Measurements from ENCODE around the gene TAGLN. TPM values are rescaled to one million over a fixed set of nuclear protein-coding genes. Genes with fewer than 3 reads are reported as not detected.
"Not testable (repeated sequence)": the region's sequence is repeated elsewhere in the genome, so short reads cannot be mapped to it uniquely, and the experiment has no call there.

The TAGLN gene
- total RNA-seq, 1 donor: 1.3 TPM

DNA sequence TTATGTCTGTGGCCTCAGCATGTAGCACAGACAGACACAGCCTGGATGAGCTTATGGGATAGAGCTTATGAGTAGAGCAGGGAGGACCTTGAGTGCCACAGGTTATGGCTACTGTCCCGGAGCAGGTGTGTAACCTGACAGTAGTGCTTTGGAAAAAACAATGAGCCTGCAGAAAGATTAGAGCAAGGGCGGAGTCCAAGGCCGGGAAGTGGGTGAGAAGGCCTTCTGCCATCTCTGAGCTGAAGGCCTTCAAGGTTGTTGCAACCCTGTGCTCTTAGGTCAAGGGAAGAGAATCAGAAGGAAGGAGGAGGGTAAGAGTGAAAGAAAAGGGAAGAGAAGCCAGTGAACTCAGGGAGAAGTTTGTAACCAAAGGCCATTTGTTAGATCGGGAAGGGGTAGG is 3.9 kb upstream of the TAGLN start:
- DNase-seq (ENCODE audit: low read depth in 2 of 3, low spot score in 2 of 3): no peak

DNA sequence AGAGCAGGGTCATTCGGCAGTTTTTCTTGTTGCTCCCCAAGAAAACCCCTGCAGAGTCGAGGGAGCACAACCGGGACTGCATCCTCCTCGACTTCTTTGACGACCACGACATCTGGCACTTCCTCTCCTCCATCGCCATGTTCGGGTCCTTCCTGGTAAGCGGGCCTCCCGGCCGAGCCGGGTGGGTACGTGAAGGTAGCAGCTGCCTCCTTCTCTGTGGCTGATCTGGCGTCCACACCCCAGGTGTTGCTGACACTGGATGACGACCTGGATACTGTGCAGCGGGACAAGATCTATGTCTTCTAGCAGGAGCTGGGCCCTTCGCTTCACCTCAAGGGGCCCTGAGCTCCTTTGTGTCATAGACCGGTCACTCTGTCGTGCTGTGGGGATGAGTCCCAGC is 3.4 kb upstream of the TAGLN start:
- DNase-seq (ENCODE audit: low read depth in 2 of 3, low spot score in 2 of 3): no peak

DNA sequence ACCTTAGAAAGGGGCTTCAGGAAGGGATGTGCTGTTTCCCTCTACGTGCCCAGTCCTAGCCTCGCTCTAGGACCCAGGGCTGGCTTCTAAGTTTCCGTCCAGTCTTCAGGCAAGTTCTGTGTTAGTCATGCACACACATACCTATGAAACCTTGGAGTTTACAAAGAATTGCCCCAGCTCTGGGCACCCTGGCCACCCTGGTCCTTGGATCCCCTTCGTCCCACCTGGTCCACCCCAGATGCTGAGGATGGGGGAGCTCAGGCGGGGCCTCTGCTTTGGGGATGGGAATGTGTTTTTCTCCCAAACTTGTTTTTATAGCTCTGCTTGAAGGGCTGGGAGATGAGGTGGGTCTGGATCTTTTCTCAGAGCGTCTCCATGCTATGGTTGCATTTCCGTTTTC is 2.2 kb upstream of the TAGLN start:
- DNase-seq (ENCODE audit: low read depth in 2 of 3, low spot score in 2 of 3): no peak

DNA sequence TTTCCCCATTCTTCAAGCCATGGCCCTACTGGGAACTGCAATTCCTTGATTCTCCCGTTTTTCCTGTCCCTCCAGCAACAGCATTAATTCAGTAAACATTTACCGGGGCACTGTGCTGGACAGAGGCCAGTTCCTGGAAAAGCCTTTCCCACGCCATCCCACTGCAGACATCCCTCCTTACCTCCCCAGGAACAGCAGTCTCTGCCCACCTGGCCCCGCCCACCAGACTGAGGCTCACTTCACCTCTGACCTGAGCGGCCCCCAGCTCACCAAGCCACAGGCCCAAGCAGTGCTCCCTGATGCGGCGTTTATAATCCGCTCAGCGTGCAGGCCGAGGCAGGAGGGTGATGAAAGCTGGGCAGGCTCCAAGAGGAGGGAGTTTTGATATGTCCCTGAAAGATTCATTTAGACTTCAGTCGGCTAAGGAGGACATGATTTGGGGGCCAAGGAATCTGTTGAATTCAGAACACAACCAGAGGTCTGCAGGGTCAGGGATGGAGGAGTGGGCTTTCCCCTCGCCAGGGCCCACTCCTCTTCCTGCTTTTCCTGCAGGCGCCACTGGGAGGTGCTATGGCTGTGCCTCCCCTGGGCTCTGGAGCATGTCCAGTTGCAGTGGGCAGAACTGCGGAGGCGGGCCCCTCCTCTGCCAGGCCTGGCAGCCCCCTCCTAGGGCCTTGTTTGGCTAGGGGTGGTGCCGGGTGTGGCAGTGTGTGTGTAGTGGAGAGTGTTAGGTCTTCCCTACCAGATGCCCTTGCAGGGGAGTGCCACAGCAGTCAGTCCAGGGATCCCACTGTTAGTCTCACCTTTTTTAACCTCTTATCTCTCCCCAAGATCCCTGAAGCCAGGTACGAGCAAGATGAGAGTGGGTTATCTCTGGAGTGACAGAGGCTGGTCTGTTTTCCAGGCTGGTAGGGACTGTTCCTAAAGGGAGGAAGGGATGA is 1.4 kb upstream of the TAGLN start:
- no peak for DNase-seq (ENCODE audit: low read depth in 2 of 3, low spot score in 2 of 3)

DNA sequence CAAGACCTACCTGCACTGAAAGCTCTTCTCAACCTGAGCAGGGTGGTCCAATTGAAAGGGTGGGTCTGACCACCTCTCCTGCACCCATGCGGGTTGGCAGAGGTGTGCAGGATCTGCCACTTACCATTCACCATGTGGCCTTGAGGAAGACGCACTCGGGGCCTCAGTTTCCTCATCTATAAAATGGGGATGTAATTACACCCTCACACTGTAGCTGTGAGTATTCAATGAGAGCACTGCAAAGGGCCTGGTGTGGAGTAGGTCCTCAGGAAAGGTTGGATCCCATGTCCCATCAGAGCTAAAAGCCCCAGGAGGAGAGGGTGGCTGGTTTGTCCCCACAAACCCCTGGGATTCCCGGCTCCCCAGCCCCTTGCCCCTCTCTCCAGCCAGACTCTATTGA is 557 bp upstream of the TAGLN start:
- no peak for DNase-seq (ENCODE audit: low read depth in 2 of 3, low spot score in 2 of 3)

DNA sequence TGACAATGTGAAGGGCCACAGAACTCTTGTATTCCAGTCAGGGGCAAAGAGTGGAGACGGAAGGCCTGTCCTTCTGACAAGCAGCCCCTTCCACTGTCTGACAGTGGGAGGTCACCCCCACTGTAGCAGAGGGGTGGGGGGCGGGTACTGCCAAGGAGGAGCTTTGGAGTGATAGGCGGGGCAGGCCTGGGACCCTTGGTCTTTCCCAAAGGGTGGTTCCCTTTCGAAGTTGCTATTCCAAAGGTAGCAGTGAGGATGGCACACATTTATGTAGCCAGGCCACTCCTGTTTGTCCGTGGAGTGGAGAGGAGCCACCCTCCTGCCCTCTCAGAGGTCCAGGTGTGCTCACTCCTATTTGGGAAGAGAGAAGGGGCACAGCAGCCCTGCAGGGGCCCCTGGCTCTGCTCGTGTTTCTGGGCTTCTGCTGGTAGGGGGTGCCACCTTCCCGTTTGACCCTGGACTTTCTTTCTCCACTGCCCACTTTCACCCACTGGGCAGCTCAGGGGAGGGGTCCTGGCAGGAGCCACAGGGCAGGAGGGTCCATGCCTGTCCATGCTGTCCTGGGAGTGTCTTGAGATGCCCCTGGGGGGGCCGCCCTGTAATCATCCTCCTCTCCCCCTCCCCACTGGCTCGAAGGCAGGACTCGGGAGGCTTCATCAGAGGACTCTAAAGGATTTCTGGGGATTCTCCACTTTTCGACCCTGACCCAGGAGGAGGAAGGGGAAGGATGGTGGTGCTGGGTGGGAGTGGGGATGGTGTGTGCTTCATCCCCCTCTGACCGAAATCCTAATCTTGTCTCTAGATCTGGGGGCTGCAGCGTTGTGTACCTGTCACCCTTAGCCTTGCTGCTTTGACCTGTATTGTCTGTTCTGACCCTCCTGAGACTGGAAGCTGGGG is 994 bp downstream of the TAGLN start:
- DNase-seq (ENCODE audit: low read depth in 2 of 3, low spot score in 2 of 3): no peak

DNA sequence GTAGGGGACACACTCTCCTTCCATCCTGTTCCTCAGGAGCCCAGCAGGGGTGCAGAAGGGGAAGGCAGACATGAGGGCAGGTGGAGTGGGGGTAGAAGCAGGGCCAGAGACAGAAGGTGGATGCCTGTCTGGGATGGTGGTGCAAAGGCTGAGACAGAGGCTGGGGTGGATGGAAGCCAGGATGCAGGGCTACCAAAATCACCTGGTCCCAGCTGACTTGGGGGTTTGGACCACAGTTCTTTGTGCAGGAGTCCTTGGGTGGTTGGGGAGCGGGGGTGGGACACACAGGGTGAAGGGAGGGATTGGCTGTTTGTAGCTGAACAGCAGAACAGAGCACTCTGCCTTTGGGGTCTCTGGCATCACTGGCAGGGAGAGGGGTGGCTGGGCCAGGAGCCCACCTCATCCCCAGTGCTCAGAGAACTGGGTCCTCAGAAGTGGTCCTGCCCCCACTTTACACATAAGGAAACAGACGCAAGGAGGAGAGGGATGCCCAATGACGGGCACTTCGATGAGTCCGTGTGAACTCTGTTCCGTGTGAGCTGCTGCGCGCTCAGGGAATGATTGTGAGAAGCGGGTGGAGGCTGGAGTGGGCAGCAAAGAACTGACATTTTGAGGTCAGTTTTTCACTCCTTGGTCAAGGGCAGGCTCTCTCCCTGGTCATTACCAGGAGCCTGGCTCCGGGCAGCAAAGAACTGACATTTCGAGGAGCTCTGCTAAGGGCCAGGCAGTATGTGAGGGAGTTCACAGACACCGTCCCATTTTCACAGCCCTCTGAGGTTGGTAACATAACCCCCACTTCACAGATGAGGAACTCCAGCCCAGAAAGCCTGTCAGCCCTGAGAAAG is 1.9 kb downstream of the TAGLN start:
- DNase-seq (ENCODE audit: low read depth in 2 of 3, low spot score in 2 of 3): no peak

DNA sequence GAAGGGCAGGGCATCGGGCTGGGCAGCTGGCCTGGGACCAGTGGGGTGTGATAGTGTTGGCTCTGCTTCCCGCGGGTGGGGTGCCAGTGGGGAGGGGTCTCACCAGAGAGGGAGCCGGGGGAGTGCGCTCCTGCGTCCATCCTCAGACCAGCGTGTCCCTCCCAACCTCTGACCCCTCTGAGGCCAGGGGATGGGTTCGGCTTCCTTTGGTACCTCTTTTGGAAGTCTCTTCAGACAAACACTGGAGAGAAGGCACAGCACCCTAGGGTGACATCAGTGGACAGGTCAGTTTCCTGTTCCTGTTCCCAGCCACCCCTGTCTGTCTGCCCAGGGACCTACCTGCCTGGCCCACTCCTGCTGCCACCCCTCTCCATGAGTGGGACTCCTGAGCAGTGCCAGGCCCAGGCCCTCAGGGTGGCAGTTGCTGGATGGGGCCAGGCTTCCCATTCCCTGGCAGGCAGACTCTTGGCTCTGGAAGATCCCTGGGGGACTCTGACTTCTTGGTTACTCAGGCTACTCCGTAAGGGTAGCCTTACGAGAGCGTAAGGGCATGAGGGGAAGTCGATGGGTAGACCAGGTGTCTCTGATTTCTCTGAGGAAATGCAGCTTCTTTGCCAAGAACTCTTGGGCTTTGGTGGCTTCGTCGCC is 2.6 kb downstream of the TAGLN start:
- DNase-seq (ENCODE audit: low read depth in 2 of 3, low spot score in 2 of 3): no peak

DNA sequence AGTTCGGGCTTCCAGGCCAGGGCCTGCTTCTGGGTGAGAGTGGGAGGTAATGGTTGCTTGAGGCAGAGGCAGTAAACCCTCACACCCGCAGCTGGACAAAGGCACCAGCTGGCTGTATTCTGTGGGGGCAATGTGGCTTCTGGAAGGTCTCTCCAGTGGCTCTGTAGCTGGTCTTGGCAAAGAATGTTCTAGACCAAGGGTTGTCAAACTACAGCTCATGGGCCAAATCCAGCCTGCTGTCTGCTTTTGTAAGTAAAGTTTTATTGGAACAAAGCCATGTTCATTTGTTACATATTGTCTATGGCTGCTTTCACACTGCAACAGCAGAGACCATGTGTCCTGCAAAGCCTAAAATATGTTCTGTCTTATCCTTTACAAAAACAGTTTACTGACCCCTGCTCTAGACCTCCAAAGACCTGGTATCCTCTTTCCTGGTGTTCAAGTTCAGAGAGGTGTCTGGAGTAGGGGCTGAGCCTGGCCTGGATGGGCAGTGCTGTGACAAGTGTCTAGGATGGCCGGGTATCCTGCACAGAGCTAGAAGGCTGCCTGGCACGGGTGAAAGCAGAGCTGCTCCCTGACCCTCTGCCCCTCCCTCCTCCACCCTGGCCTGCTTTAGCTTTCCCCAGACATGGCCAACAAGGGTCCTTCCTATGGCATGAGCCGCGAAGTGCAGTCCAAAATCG is 3.4 kb downstream of the TAGLN start:
- no peak for DNase-seq (ENCODE audit: low read depth in 2 of 3, low spot score in 2 of 3)

DNA sequence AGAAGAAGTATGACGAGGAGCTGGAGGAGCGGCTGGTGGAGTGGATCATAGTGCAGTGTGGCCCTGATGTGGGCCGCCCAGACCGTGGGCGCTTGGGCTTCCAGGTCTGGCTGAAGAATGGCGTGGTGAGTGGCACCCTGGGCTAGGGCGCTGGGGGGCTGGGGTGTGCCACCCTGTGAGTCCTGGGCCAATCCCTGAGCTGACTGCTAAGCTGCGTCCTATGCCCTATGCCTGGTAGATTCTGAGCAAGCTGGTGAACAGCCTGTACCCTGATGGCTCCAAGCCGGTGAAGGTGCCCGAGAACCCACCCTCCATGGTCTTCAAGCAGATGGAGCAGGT is 3.9 kb downstream of the TAGLN start:
- DNase-seq (ENCODE audit: low read depth in 2 of 3, low spot score in 2 of 3): no peak

DNA sequence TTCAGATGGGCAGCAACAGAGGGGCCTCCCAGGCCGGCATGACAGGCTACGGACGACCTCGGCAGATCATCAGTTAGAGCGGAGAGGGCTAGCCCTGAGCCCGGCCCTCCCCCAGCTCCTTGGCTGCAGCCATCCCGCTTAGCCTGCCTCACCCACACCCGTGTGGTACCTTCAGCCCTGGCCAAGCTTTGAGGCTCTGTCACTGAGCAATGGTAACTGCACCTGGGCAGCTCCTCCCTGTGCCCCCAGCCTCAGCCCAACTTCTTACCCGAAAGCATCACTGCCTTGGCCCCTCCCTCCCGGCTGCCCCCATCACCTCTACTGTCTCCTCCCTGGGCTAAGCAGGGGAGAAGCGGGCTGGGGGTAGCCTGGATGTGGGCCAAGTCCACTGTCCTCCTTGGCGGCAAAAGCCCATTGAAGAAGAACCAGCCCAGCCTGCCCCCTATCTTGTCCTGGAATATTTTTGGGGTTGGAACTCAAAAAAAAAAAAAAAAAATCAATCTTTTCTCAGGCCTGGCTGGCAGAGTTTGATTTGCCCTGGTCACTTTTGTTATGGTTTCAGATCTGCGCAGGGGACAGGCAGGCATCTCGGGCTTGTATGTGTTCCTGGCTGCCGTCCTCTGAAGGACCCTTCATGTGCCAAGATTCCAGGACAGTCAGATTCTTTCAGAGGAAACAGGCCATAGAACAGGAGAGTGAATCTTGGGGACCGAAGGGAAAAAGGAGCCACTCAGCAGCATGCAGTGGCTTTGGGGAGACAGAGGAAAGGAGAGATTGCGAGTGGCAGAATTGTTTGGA is 5.3 kb downstream of the TAGLN start:
- no peak for DNase-seq (ENCODE audit: low read depth in 2 of 3, low spot score in 2 of 3)

DNA sequence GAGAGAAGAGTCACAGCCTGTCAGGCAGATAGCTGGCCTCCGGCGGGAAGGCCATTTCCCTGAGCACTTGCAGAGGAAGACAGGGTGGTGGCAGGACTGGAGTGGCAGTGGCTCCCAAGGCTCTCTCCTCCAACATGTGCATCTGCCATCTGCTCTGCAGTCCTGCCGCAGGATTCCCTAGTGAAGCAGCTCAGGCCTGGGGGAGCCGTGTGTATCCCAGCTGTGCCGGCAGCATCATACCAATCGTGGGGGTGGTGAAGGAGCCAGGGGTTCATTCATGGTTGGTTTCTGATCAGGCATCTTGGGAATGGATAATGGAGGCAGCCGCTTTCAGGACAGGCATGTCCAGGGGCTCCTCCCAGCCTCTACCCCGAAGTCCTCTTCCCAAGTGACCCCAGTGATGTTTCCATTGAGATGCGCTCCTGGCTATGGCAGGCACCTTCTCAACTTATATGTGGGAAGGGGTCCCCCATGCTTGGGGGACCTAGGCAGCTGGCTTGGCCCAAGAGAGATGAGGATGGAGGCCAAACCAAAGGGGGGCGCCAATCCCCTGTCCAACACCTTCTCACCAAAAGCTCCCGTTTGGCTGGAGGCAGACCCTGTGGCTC is 6.1 kb downstream of the TAGLN start:
- no peak for DNase-seq (ENCODE audit: low read depth in 2 of 3, low spot score in 2 of 3)

DNA sequence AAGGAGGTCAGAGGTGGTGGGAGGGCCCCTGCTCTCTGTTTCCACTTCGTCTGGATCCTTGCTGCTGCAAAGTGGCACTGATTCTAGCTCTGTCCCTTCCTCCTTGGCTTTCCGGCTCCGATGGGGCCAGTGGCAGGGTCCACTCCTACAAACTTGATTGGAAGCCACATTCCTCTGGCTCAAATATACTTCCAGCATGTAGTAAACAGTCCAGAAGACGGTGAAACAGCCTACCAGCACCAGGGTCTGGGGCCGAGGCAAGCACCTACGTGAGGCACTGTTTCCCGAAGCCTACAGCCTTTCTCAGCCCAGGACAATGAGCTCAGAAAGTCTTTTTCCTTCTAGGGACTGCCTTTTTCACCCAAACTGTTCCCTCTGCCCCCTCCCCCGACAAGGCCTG is 6.9 kb downstream of the TAGLN start:
- not testable (repeated sequence) for DNase-seq (ENCODE audit: low read depth in 2 of 3, low spot score in 2 of 3)

DNA sequence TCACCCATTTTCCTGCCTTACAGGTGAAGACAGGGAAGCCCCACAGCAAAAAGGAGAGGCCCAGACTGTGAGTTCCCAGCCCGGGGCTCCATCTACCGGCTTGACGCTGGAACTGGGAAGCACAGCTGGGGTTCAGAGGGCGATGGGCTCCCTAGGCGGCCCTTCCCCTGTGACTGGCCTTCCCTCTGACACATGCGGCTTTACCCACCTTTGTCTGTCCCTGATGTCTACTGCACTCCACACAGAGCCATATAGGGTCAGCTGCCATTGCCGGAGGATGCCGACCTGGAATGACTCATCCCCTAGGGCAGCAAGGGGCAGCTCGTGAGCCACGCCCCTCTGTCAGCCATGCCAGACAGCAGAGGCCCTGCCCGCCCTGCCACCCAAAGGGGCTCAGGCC is 7.7 kb downstream of the TAGLN start:
- DNase-seq (ENCODE audit: low read depth in 2 of 3, low spot score in 2 of 3): not testable (repeated sequence)

DNA sequence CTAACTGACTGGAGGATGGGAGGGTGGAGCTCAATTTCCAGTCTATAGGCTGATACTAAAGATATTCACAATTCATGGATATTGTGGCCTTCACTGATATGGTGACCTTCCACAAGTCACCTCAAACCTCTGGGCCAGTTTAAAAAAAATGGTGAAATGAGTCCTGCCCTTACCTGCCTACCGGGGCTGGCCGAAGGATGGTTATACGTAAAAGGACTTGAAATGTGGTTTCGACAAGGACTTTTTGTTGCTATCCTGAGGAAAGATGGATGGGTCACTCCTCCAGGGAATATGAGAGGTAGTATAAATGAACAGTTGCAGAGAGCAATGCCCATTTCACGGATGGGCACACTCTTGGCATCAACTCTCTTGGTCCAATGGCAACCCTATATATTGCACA is 8.3 kb downstream of the TAGLN start:
- DNase-seq (ENCODE audit: low read depth in 2 of 3, low spot score in 2 of 3): not testable (repeated sequence)

DNA sequence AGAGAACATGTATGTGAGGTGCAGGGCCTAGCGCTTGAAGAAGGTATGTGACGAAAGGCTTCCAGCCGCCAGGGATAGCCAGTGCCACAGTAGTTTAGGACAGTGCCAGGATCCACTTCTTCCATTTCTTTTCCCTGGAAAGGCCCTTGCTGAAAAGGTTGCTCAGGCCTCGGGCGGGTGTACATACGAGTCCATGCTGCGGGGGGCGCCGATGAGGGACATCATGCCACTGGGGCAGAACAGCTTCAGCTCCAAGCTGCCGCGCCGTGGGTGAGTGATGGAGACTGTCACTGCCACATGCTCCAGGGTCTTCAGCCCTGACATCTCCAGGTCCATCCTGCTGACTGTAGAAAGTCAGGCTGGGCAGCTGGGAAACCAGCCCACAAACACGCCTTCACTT is 9.5 kb downstream of the TAGLN start:
- DNase-seq (ENCODE audit: low read depth in 2 of 3, low spot score in 2 of 3): not testable (repeated sequence)

DNA sequence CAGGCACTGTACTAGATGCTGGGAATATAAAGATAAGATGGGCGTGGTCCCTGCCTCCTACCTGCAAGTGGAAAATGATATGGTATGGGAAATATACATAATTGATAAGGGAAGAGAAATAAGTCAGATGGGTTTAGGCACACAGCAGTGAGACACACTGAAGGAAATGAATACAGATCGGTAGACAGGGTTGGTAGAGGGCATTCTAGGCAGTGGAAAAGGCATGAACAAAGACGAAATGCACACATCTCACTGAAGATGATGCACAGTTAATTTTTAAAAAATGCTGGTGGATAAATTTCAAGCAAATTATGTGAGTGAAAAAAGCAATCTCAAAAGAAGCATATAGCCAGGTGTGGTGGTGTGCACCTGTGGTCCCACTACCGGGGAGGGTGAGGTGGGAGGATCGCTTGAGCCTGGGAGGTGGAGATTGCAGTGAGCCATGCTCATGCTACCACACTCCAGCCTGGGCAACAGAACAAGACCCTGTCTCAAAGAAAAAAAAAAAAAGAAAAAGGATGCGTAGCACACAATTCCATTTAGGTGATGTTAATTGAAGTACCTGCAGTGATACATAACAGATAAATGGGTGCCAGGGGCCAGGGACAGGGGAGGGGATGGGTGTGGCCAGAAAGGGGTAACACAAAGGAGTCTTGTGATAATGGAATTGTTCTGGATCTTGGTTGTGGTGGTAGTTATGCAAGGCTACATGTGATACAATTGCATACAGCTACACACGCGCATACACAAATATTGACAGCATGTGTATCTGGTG is 10.4 kb downstream of the TAGLN start:
- DNase-seq (ENCODE audit: low read depth in 2 of 3, low spot score in 2 of 3): not testable (repeated sequence)

DNA sequence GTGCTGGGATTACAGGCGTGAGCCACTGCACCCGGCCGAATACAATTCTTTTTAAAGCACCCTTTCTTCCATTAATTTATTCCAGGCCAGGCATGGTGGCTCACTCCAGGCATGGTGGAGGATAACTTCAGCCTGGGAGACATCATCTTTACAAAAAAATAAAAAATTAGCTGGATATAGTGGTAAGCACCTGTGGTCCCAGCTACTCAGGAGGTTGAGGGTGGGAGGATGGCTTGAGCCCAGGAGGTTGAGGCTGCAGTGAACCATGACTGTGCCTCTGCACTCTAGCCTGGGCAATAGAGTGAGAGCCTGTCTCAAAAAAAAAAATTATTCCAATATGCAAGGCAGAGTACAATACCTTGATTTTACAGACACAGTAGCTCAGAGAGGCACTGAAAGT is 11.4 kb downstream of the TAGLN start:
- DNase-seq (ENCODE audit: low read depth in 2 of 3, low spot score in 2 of 3): no peak
